H1 (cell line): ENCODE data around the gene TMEM250. TPM values are rescaled to one million over a fixed set of nuclear protein-coding genes. Genes with fewer than 3 reads are reported as not detected.

Source experiments
- ASH2L ChIP-seq: fragments of 200-600, 300-600 bp; sonication (generic); IDR thresholded peaks from one replicate; pipeline ENCODE4 v1.7.1; 2017; ENCODE audit warnings: low read length
- BRCA1 ChIP-seq: IDR thresholded peaks from 2 replicates; pipeline ENCODE4 v1.6.1; 2012; ENCODE audit warnings: low read depth, low read length, improper control_type of control experiment
- CHD7 ChIP-seq: fragments of 300-600 bp; sonication (generic); IDR thresholded peaks from 2 replicates; pipeline ENCODE4 v1.7.1; 2012; ENCODE audit warnings: low read length, moderate library complexity, mild to moderate bottlenecking, inconsistent platforms; ENCODE audit not compliant: insufficient replicate concordance
- CTBP2 ChIP-seq: IDR thresholded peaks from 2 replicates; pipeline ENCODE4 v1.7.0; 2011; ENCODE audit warnings: borderline replicate concordance, mild to moderate bottlenecking, moderate library complexity, mixed read lengths, low read length; ENCODE audit not compliant: insufficient read depth, insufficient read length
- HDAC2 ChIP-seq, 2 experiments: fragments of 300-600 bp in 1 of 2; sonication (generic) in 1 of 2; IDR thresholded peaks; 2 replicates each; pipeline ENCODE4 v1.6.1; 2011 to 2012; ENCODE audit warnings: low read depth in 2 of 2, low read length in 2 of 2, mild to moderate bottlenecking in 2 of 2, moderate library complexity in 2 of 2, borderline replicate concordance in 1 of 2, inconsistent platforms in 1 of 2
- KDM4A ChIP-seq: IDR thresholded peaks from one replicate; pipeline ENCODE4 v1.7.1; 2012; ENCODE audit warnings: low read depth, mild to moderate bottlenecking, moderate library complexity, low read length, inconsistent platforms; ENCODE audit not compliant: severe bottlenecking
- POU5F1 ChIP-seq: IDR thresholded peaks from 2 replicates; pipeline ENCODE4 v1.6.1; 2011; ENCODE audit warnings: low read depth, mild to moderate bottlenecking, low read length, moderate library complexity
- TCF12 ChIP-seq: IDR thresholded peaks from 2 replicates; pipeline ENCODE4 v1.6.1; 2011; ENCODE audit warnings: low read depth, mild to moderate bottlenecking, low read length
- polyA plus RNA-seq, 7 experiments: library from polyadenylated mRNA; depleted of rRNA in 3 of 7; stranded (reverse) in 5 of 7; unstranded in 2 of 7; fragments of >200 nt in 5 of 7; fragments of 200-250 nt in 2 of 7; gene quantifications; 1 replicate in 5 of 7; 2 replicates in 1 of 7; 4 replicates in 1 of 7; pipeline versions ENCODE4 v1.2.1 to v1.2.3, GENCODE V29; 2011 to 2013; ENCODE audit warnings: missing spikeins in 2 of 7, mixed read lengths in 2 of 7
- total RNA-seq: library from RNA; stranded (reverse); fragmentation: NEBNext Ultra II Directional; extraction: Animal tissue kit (Norgen Biotek cat#: 25700); gene quantifications from 2 replicates; pipeline ENCODE4 v1.2.1, GENCODE V29; 2021

Gene TMEM250
- total and polyA plus RNA-seq, 2 of the 8 experiments (the other 6 are each of a cell fraction or from before 2014, with no cell fraction given): 22.3 to 34.9 TPM

- TF ChIP-seq CHD7 (no peak), TCF12 (peak; percentile 81; the same call in 1 of the 2 replicates), POU5F1 (no peak), BRCA1 (no peak), ASH2L (peak; percentile 60), HDAC2 (IDR thresholded peaks at IDR 0.05; ENCODE audit: borderline replicate concordance in 1 of 2, low read depth in 2 of 2, low read length in 2 of 2) (0 out of 4 replicates have a peak, but pooled peaks have one; percentile 22 to 54), CTBP2 (no peak), KDM4A (peak; percentile 69)
Measured at GRCh38 chr9:136109351-136110081, 9.2 kb downstream of the TMEM250 start (continued).
